Upper lobe of right lung (tissue), 1 donor: ENCODE measurements around the gene PDP2. TPM values are rescaled to one million over a fixed set of nuclear protein-coding genes. Genes with fewer than 3 reads are reported as not detected.

Experiments
- ATAC-seq: fragments of 200-7000 bp; cut with Tn5 transposase; one replicate; pipeline ENCODE4 v1.9.1; 2020; ENCODE audit warnings: mild to moderate bottlenecking, moderate library complexity
- DNase-seq: peaks from one replicate; pipeline ENCODE4 v3.0.0-alpha.2; 2020
- H3K27ac ChIP-seq: fragments of 200-600 bp; one replicate; pipeline ENCODE4 v1.8.0; 2022
- H3K27me3 ChIP-seq: fragments of 200-600 bp; one replicate; pipeline ENCODE4 v1.8.0; 2022; ENCODE audit warnings: mild to moderate bottlenecking
- H3K36me3 ChIP-seq: fragments of 200-600 bp; one replicate; pipeline ENCODE4 v1.8.0; 2022
- H3K4me1 ChIP-seq: fragments of 200-600 bp; one replicate; pipeline ENCODE4 v1.8.0; 2022
- H3K4me3 ChIP-seq: fragments of 200-600 bp; one replicate; pipeline ENCODE4 v1.8.0; 2022; ENCODE audit warnings: mild to moderate bottlenecking
- H3K9me3 ChIP-seq: fragments of 200-600 bp; one replicate; pipeline ENCODE4 v1.8.0; 2022
- CTCF ChIP-seq: fragments of 200-600 bp; IDR thresholded peaks from one replicate; pipeline ENCODE4 v1.8.0; 2022; ENCODE audit warnings: antibody characterized with exemption
- intact Hi-C: fragments of 100-400 bp; cut with DNase I; formaldehyde crosslinking; loops from one replicate; pipeline ENCODE4 v1.11.0; 2022
- total RNA-seq: library from RNA; stranded (reverse); fragmentation: NEBNext Ultra II Directional; extraction: Animal tissue kit (Norgen Biotek cat#: 25700); gene quantifications from one replicate; pipeline ENCODE4 v1.2.1, GENCODE V29; 2021
- donor health status: DM: no; HTN: yes; CAD: no; lungs with severe emphysema.

Gene PDP2
- total RNA-seq, 1 donor from 2014 or later = 22.4 TPM

- H3K9me3 ChIP-seq = no peaks in the 10 kb centered on the region
- H3K4me1 ChIP-seq = peaks cover 38% of the 10 kb centered on the region
- no peak for ATAC-seq
- H3K27me3 ChIP-seq = no peaks in the 10 kb centered on the region
- no peaks in the 10 kb centered on the region for H3K36me3 ChIP-seq
- no peak overlapping the region for H3K4me3 ChIP-seq
- no peak overlapping the region for H3K27ac ChIP-seq
- DNase-seq = no peak
- no peak for TF ChIP-seq CTCF
- intact Hi-C loops = no loop called here
These were observed 22.6 kb downstream of the PDP2 start for GRCh38 chr16:66902648-66903543.

GRCh38 chr16:66903544-66904427 lies 23.5 kb downstream of the PDP2 start:
- intact Hi-C loops = no loop called here

DNA sequence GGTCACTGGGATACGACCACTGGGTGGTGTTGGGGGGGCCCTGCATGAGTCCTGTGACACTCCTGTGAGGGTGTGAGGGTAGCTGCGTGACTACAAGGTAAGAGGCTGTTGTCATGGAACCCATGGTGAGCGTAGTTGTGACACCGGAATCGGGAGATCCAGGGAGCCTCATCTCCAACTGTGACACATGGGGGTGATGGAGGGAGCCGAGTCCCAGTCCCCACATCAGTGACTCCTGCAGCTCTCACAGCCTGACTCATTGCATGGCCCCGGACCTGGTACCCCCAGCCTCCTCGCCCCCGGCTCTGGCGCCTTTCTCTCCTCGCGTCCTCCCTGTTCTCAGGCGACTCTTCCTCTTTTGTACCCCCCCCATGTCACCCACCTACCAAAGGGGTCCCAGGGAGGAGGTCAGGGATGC lies 24.1 kb downstream of the PDP2 start:
- no peak for DNase-seq
- H3K36me3 ChIP-seq = no peaks in the 10 kb centered on the region
- no peak overlapping the region for H3K4me3 ChIP-seq
- peak overlapping the region; percentile 61 for H3K27ac ChIP-seq
- H3K9me3 ChIP-seq = no peaks in the 10 kb centered on the region
- TF ChIP-seq CTCF = no peak
- H3K27me3 ChIP-seq = no peaks in the 10 kb centered on the region
- intact Hi-C loops = no loop called here
- ATAC-seq = no peak
- peaks cover 27% of the 10 kb centered on the region for H3K4me1 ChIP-seq

More at GRCh38 chr16:66903544-66904427, 23.5 kb downstream of the PDP2 start:
- no peak for TF ChIP-seq CTCF
- H3K36me3 ChIP-seq = no peaks in the 10 kb centered on the region
- H3K27me3 ChIP-seq = no peaks in the 10 kb centered on the region
- H3K9me3 ChIP-seq = no peaks in the 10 kb centered on the region
- H3K27ac ChIP-seq = peak overlapping the region; percentile 61
- no peak overlapping the region for H3K4me3 ChIP-seq
- H3K4me1 ChIP-seq = peaks cover 34% of the 10 kb centered on the region
- DNase-seq (no peak), ATAC-seq (no peak)

DNA sequence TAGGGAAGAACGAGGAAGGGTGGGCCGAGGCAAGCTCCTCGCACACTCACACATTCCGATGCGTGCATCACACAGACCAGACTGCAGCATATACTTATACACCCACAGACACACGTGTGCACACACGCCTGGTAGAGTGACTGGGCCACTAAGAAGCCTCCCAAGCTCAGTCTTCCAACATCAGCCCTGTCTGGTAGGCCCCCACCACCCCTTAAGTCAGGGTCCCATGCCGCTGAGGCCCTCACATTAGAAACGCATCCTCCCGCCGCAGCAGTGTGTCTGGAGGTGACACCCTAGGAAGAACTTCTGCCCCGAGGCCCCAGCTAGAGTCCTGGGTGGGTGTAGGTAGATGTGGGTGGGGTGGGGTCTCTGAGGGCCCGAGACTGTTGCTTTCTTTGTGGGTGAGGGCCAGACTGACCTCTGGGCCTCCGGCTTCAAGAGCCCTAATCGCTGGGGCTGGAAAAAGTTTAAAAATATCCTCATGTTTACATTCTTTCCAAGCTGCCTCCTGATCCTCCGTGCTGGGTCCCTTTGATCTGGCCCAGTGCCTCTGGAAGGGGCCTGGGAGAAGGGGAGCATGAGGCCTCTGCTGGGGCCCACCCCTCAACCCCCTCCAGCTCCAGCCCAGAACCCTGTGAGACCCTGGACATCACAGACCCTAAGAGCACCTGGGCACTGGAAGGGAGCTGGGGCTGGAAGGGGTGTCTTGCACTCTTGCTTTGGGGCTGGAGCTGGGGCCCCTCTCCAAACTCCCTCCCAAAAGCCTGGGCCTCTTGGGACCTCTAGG lies 24.7 kb downstream of the PDP2 start:
- no peak for TF ChIP-seq CTCF
- Histone ChIP-seq H3K27ac (peak overlapping the region; percentile 61), H3K4me1 (peaks cover 21% of the 10 kb centered on the region), H3K27me3 (no peaks in the 10 kb centered on the region), H3K36me3 (no peaks in the 10 kb centered on the region), H3K9me3 (no peaks in the 10 kb centered on the region), H3K4me3 (no peak overlapping the region)
- ATAC-seq = no peak
- intact Hi-C loops = no loop called here
- no peak for DNase-seq
